ENCODE results near the gene GAPDHS. TPM values are rescaled to one million over a fixed set of nuclear protein-coding genes. Genes with fewer than 3 reads are reported as not detected.

Gene GAPDHS
- total and polyA plus RNA-seq, 4 donors = not detected

DNA sequence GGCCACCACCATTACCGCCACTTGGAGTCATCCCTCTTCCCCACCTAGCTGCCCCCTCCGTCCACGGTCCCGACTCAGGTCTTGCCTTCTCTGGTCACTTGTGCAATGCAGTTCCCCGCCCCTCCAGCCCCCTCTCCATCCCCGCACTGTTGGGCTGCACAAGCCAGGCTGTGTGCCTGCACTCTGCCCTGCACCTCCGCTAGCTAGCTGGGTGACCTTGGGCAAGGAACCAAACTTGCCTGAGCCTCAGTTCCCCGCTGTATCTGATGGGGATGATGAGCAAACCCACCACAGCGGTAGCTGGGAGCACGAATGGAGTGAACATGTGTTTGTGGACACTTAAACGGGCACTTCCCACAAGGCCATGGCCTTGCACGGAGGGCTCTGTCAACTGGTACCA, 6.6 kb downstream of the GAPDHS start:
- Histone ChIP-seq H3K27me3 (ENCODE audit: control insufficient read depth in 4 of 4, insufficient read depth in 4 of 4, low read length in 3 of 4) (no peaks in the 10 kb centered on the region), H3K4me1 (ENCODE audit: control insufficient read depth in 4 of 4, insufficient read depth in 4 of 4, low read length in 3 of 4) (peaks cover 0 to 7% (median 4%) of the 10 kb centered on the region in 4 donors), H3K9ac (ENCODE audit: low read depth in 1 of 2, low read length in 2 of 2) (no peak overlapping the region), H3K36me3 (ENCODE audit: control insufficient read depth in 4 of 4, insufficient read depth in 3 of 4, low read depth in 1 of 4, low read length in 3 of 4) (no peaks in the 10 kb centered on the region), H3K27ac (ENCODE audit: low read depth in 1 of 2, low read length in 2 of 2) (no peak overlapping the region), H3K9me3 (ENCODE audit: control insufficient read depth in 4 of 4, low read length in 3 of 4) (no peaks in the 10 kb centered on the region), H3K4me3 (ENCODE audit: low read depth in 1 of 3, low read length in 3 of 3) (no peak overlapping the region)
- no peak for TF ChIP-seq EGR1 (IDR thresholded peaks at IDR 0.05; ENCODE audit: low read depth in 2 of 2)
- no peak for TF ChIP-seq TAF1 (conservative IDR thresholded peaks at IDR 0.05)
- no peak for TF ChIP-seq HNF4A (conservative IDR thresholded peaks at IDR 0.05)
- TF ChIP-seq, protein P1, sequence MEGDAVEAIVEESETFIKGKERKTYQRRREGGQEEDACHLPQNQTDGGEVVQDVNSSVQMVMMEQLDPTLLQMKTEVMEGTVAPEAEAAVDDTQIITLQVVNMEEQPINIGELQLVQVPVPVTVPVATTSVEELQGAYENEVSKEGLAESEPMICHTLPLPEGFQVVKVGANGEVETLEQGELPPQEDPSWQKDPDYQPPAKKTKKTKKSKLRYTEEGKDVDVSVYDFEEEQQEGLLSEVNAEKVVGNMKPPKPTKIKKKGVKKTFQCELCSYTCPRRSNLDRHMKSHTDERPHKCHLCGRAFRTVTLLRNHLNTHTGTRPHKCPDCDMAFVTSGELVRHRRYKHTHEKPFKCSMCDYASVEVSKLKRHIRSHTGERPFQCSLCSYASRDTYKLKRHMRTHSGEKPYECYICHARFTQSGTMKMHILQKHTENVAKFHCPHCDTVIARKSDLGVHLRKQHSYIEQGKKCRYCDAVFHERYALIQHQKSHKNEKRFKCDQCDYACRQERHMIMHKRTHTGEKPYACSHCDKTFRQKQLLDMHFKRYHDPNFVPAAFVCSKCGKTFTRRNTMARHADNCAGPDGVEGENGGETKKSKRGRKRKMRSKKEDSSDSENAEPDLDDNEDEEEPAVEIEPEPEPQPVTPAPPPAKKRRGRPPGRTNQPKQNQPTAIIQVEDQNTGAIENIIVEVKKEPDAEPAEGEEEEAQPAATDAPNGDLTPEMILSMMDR (IDR thresholded peaks at IDR 0.05; ENCODE audit: low read depth, low read length, missing input control) = no peak
- TF ChIP-seq HNF4G (IDR thresholded peaks at IDR 0.05) = no peak
- TF ChIP-seq, protein P2, sequence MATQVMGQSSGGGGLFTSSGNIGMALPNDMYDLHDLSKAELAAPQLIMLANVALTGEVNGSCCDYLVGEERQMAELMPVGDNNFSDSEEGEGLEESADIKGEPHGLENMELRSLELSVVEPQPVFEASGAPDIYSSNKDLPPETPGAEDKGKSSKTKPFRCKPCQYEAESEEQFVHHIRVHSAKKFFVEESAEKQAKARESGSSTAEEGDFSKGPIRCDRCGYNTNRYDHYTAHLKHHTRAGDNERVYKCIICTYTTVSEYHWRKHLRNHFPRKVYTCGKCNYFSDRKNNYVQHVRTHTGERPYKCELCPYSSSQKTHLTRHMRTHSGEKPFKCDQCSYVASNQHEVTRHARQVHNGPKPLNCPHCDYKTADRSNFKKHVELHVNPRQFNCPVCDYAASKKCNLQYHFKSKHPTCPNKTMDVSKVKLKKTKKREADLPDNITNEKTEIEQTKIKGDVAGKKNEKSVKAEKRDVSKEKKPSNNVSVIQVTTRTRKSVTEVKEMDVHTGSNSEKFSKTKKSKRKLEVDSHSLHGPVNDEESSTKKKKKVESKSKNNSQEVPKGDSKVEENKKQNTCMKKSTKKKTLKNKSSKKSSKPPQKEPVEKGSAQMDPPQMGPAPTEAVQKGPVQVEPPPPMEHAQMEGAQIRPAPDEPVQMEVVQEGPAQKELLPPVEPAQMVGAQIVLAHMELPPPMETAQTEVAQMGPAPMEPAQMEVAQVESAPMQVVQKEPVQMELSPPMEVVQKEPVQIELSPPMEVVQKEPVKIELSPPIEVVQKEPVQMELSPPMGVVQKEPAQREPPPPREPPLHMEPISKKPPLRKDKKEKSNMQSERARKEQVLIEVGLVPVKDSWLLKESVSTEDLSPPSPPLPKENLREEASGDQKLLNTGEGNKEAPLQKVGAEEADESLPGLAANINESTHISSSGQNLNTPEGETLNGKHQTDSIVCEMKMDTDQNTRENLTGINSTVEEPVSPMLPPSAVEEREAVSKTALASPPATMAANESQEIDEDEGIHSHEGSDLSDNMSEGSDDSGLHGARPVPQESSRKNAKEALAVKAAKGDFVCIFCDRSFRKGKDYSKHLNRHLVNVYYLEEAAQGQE (IDR thresholded peaks at IDR 0.05) = no peak
- TF ChIP-seq FOXA2 (IDR thresholded peaks at IDR 0.05) = no peak
- TF ChIP-seq JUND (IDR thresholded peaks at IDR 0.05) = no peak
- TF ChIP-seq, protein P3, sequence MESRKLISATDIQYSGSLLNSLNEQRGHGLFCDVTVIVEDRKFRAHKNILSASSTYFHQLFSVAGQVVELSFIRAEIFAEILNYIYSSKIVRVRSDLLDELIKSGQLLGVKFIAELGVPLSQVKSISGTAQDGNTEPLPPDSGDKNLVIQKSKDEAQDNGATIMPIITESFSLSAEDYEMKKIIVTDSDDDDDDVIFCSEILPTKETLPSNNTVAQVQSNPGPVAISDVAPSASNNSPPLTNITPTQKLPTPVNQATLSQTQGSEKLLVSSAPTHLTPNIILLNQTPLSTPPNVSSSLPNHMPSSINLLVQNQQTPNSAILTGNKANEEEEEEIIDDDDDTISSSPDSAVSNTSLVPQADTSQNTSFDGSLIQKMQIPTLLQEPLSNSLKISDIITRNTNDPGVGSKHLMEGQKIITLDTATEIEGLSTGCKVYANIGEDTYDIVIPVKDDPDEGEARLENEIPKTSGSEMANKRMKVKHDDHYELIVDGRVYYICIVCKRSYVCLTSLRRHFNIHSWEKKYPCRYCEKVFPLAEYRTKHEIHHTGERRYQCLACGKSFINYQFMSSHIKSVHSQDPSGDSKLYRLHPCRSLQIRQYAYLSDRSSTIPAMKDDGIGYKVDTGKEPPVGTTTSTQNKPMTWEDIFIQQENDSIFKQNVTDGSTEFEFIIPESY (IDR thresholded peaks at IDR 0.05) = no peak
- TF ChIP-seq, protein P4, sequence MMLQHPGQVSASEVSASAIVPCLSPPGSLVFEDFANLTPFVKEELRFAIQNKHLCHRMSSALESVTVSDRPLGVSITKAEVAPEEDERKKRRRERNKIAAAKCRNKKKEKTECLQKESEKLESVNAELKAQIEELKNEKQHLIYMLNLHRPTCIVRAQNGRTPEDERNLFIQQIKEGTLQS (IDR thresholded peaks at IDR 0.05) = no peak
- no peak for TF ChIP-seq RAD21 (IDR thresholded peaks at IDR 0.05)
- no peak for TF ChIP-seq RXRA (IDR thresholded peaks at IDR 0.05)
- no peak for TF ChIP-seq GABPA (IDR thresholded peaks at IDR 0.05 in 1 of 2, conservative IDR thresholded peaks at IDR 0.05 in 1 of 2)
- TF ChIP-seq SP1 (IDR thresholded peaks at IDR 0.05) = no peak
- TF ChIP-seq NR2F2 (IDR thresholded peaks at IDR 0.05) = no peak
- no peak for TF ChIP-seq YY1 (IDR thresholded peaks at IDR 0.05)
- TF ChIP-seq, protein P5, sequence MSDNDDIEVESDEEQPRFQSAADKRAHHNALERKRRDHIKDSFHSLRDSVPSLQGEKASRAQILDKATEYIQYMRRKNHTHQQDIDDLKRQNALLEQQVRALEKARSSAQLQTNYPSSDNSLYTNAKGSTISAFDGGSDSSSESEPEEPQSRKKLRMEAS (IDR thresholded peaks at IDR 0.05) = no peak
- TF ChIP-seq FOXA1 (IDR thresholded peaks at IDR 0.05) = no peak
- DNase-seq (ENCODE audit: low spot score) = no peak
- 81% methylated on average over 12 of the region's 12 CpGs for WGBS

All from liver (tissue), 9 donors.